HG03571 (cell line): ENCODE results near the gene LRRK1.

ENCODE experiments used
- ATAC-seq: cut with Tn5 transposase; IDR thresholded peaks from one replicate; pipeline ENCODE4 v1.9.1; 2021; ENCODE audit not compliant: unreplicated experiment

Gene LRRK1

GRCh38 chr15:101107101-101107500, 187.9 kb downstream of the LRRK1 start:
- ATAC-seq, result no peak

DNA sequence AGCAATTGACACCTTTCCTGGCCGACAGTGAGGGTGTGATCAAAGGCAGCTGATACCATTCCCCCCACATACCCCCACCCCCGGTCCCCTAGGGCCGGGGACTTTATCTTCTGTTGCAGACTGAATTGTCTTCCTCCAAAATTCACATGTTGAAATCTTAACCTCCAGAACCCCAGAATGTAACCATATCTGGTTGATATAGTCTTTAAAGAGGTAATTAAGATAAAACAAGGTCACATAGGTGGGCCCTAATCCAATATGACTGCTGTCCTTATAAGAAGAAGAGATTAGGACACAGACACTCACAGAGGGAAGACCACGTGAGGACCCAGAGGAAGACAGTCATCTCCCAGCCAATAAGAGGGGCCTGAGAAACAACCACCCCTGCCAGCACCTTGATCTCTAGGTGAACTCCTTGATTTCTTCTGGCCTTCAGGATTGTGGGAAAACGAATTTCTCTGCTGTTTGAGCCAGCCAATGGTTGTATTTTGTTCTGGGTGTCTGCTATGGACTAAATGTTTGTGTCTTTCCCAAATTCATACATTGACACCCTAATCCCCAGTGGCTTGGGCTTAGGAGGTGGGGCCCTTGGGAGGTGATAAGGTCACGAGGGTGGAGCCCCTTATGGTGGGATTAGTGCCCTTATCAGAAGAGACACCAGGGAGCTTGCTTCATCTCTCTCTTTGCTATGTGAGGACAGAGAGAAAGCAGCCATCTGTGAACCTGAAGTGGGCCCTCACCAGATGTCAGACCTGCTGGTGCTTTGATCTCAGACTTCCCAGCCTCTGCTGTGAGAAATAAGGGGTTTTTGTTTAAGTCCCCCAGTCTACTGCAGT, 188.7 kb downstream of the LRRK1 start:
- no peak for ATAC-seq

DNA sequence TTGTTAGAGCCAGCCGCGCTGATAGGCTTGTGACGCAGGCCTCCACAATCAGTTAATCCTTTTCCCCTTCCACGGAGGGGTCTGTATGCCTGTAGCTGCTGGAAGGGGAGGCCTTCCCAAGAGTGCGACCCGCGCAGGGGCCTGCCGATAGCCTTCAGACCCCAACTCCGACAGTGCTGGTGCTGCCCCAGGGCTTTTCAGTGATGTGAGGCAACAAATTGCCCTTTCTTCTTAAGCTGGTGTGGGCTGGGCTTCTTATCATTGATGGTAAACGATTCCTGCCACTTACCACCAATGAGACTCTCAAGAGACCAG, 189.3 kb downstream of the LRRK1 start:
- ATAC-seq, result no peak

- no peak for ATAC-seq
Observed at GRCh38 chr15:101108791-101109190, 189.6 kb downstream of the LRRK1 start.

DNA sequence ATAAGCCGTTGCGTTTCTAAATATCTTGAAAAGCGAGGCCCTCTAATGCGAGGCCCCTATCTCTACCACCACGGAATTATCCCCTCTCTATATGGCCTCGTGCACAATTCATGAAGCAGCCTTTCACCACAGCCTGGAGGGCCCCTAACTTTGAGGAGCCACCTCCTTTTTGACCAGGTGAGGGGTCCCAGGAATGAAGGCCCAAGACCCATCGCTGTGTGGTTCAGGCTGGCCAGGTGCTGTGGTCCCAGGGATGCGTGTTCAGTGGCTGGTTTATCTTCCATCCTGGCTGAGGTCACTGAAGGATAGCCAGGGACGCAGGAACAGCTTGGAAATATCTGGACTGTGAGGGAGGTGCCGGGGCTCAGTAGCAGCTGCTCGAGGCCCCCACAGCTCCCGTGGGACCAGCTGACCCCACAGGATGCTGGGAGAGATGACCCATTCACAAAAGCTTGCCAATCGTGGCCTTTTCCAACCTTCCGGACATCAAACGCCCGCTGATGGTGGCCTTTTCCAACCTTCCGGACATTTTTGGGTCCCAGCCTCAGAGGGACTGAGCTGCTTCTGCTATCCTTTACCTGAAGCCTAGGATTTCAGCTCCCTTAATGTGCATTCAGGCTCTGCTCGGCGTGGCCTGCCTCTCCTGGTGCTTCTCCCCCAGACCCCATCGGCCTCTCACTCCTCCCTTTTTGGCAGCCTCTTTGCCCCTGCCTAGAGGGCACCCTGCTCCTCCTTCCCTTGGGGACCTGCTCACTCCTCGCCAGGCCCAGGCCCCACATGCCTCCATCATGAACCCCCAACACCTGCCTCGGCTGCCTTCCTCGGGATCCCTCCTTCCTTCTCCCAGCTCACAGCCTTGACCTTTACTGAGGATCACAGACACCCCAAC, 191.8 kb downstream of the LRRK1 start:
- ATAC-seq, result no peak

DNA sequence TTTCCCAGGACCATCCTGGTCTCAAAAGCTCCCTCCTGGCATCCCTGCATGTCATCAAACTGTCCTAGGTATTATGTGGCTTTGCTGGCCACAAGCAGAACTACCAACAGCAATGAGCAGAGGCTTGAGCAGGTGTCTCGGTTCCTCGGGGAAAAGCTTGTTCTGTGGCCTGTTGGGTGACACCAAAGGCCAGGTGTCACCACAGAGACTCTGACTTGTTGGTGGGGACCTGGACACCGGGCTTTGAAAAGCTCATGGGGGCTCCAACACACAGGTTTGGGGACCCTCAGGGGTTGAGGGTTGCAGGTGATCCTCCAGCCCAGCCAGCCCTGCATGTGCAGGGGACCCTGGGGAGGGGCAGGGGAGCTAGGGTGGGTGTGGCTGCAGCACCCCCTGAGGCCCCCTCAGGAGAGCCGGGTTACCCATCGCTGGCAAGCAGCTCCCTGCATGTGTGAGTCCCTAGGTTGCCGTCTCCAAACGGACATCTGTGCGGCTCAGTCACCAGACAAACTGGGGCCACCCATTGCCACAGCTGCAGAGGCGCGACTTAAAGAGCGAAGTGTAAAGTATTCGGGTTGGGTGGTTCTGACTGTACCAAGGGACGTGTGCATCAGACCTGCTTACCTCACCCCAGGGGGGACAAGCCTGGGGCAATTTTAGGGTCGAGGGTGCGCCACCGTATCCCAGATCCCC, 192.6 kb downstream of the LRRK1 start:
- ATAC-seq, result no peak

DNA sequence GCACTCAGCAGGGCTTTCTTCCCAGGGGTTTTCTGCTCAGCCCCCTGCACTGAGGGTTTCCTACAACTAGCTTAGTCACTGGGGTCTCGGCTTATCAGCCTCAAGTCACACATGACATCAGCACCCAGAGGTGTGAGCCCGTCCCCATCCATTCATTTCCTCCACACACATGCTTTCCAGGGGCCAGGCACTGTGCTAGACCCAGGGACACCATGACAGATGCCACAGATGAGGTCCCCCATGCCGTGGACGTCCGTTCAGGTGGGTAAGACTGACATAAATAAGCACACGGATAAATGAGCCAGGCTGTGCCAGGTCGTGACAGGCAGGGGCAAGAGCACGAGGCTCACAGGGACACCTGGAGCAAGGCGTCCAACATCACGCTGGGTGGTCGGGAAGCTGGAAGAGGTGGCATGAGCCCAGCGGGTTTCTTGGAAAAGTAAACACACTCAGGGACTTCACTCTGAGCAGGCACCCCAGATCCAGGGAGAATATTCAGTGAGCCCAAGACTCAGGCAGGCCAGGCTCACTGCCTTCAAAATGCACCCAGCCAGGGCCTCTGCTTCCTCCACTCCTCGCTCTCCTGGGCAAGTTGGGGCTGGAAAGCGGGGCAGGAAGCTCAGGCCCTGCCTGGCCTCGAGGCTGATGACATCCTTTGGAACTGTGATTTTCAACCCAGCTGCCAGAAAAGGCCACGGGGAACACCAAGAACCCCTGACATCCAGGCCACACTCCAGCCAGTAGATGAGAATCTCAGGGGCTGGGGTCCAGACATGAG, 193.4 kb downstream of the LRRK1 start:
- no peak for ATAC-seq

DNA sequence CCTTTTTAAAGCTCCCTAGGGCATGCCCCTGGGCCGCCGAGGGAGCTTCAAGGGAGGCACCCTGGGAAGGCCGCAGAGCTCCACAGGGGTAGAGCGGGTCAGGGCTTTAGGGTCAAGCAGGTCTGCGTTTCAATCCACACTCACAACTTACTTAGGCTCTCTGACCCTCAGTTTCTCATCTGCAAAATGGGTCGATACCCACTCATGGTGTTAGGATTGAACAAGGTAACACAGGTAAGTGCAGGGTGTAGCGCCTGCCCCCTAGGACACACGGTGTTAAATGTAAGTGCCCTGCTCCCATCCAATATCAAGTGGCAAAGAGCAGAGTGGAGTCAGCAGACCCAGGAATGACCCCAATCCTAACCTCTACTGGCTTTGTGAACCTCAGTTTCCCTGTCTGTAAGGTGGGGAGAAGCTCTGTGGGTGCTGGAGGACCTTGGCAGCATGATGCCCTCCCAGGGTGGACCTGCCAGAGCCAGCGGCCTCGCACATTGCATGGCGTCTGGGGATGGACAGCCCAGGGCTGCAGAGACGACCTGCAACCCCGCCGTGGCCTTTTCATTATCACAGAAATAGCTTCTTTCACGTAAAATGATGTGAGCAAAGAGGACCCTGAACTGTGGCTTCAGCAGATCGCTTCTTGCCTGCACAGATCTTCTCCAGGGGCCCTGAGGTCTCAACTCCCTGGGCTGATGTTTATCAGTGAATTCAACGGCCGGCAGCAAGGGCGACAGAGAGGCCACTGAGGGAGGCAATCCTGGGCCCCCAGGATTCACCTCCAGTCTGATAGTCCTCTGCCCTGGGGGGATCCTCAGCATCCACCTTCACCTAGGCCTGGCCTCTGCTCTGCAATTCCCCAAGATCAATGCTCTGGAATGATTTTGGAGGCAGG, 194.2 kb downstream of the LRRK1 start:
- ATAC-seq, result no peak

DNA sequence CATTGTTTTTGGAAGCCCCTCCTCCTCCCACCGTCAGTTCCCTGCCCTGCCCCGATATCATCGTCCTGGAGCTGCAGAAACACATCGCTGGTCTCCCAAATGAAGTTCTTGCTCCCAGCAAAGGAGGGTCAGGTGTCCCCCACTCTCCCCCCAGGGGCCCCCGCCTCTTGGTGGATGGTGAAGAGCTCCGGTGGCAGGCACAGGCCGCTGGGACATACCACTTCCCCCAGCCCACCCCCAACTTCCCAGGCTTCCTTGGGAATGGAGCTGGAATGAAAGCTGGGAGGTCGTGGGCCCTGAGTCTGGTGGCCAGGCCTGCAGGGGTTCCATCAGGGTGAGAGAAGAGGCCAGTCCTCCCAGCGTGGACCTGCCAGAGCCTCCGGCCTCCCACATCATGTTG, 195.0 kb downstream of the LRRK1 start:
- no peak for ATAC-seq

GRCh38 chr15:101114610-101115009, 195.5 kb downstream of the LRRK1 start:
- ATAC-seq, result no peak

DNA sequence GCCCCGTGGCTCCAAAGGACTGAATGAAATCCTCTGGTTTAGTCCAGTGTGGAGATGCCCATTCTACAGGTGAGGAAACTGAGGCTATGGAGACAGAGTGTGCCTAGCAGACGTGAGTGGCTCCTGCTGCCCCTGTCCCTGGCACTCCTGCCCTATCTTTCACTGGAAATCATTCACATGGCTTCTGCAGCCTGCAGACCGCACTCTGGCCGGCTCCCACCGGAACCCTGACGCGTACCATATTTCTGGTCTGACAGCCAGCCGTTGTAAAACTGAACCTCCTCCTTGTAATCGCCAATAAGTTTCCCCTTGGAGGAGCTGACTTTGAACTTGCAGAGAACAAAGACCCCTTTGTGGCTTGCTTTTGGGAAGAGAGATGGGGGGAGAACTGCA, 196.2 kb downstream of the LRRK1 start:
- no peak for ATAC-seq

GRCh38 chr15:101115786-101116680, 196.9 kb downstream of the LRRK1 start:
- ATAC-seq, result no peak

DNA sequence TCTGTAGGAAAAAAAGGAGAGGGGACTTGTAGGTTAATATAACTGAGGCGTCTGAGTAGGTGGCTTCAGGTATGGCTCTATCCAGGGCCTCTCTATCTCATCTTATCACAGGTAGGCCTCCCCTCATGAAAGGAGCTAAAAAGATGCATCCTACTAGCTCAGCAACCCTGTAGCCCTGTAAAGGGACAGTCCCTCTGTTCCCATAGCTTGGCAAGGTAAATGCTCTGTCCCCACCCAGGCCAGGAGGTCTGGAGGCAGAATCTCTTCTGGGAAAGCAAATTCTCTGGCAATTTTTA, 197.5 kb downstream of the LRRK1 start:
- ATAC-seq, result no peak

DNA sequence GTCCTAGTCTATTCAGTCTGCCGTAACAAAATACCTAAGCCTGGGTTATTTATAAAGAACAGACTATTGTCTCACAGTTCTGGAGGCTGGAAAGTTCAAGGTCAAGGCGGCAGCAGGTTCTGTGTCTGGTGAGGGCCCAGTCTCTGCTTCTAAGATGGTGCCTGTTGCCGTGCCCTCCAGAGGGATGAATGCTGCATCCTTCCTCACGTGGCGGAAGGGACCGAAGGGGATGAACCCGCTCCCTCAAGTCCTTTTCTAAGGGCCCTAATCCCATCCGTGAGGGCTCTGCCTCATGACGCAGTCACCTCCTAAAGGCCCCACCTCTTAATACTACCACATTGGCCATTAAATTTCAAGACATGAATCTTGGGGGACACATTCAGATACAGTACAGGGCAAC, 199.0 kb downstream of the LRRK1 start:
- no peak for ATAC-seq

DNA sequence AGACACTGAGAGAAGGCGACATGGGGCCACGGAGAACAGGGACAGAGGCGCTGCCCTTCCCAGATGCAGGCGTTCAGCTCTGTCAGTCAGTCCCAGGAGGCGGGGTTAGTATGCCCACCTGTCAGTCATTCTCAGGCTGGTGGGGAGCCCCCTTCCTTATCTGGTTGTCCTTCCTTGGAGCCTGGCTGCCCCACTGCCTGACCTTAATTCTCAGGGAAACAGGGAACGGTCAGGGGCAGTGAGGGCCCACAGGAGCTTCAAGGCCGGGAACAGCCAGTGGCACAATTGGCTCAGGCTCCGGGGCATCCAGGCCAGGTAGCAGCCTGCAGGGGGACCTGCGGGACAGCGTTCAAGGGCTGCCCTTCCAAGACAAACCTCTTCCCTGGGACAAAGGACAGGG, 199.5 kb downstream of the LRRK1 start:
- no peak for ATAC-seq

GRCh38 chr15:101119181-101119580, 200.0 kb downstream of the LRRK1 start:
- ATAC-seq, result no peak
